Left ventricle myocardium inferior (tissue), 1 donor: Measurements from ENCODE around the gene SLC22A7. TPM values are rescaled to one million over a fixed set of nuclear protein-coding genes. Genes with fewer than 3 reads are reported as not detected.
"Not testable (repeated sequence)": the region's sequence is repeated elsewhere in the genome, so short reads cannot be mapped to it uniquely, and the experiment has no call there.

ENCODE experiments used
- DNase-seq: peaks from one replicate; pipeline ENCODE4 v3.0.0-alpha.2; 2020
- H3K27ac ChIP-seq: fragments of 200-600 bp; replicated peaks from 2 replicates; pipeline ENCODE4 v1.8.0; 2021
- H3K27me3 ChIP-seq: fragments of 200-600 bp; 2 replicates; pipeline ENCODE4 v1.8.0; 2021; ENCODE audit warnings: low read depth
- H3K36me3 ChIP-seq: fragments of 200-600 bp; 2 replicates; pipeline ENCODE4 v1.8.0; 2021
- H3K4me1 ChIP-seq: fragments of 200-600 bp; 2 replicates; pipeline ENCODE4 v1.8.0; 2021
- H3K4me3 ChIP-seq: fragments of 200-600 bp; 2 replicates; pipeline ENCODE4 v1.8.0; 2021; ENCODE audit warnings: mild to moderate bottlenecking, moderate library complexity
- H3K9me3 ChIP-seq: fragments of 200-600 bp; replicated peaks from 2 replicates; pipeline ENCODE4 v1.8.0; 2021
- CTCF ChIP-seq: fragments of 200-600 bp; IDR thresholded peaks from 2 replicates; pipeline ENCODE4 v1.8.0; 2021; ENCODE audit warnings: antibody characterized with exemption, mild to moderate bottlenecking, borderline replicate concordance
- intact Hi-C: fragments of 100-400 bp; cut with micrococcal nuclease; formaldehyde crosslinking; loops from one replicate; pipeline ENCODE4 v1.11.0; 2022
- total RNA-seq: library from RNA; stranded (reverse); fragmentation: NEBNext Ultra II Directional; extraction: Animal tissue kit (Norgen Biotek cat#: 25700); gene quantifications from one replicate; pipeline ENCODE4 v1.2.1, GENCODE V29; 2021
- donor health status: DM: no; HTN: yes; CAD: no; lungs with severe emphysema.

SLC22A7 gene
- total RNA-seq, 1 donor from 2014 or later, result not detected

- Histone ChIP-seq H3K9me3 (no peaks in the 10 kb centered on the region), H3K4me1 (peaks cover 11% of the 10 kb centered on the region), H3K27ac (no peak overlapping the region), H3K36me3 (peaks cover 65% of the 10 kb centered on the region), H3K27me3 (no peaks in the 10 kb centered on the region), H3K4me3 (no peak overlapping the region)
- no peak for DNase-seq
- intact Hi-C loops, result no loop called here
- no peak for TF ChIP-seq CTCF
These were observed 41.1 kb downstream of the SLC22A7 start for GRCh38 chr6:43339168-43339567.

- H3K27ac ChIP-seq, H3K27me3 ChIP-seq, H3K4me3 ChIP-seq, H3K4me1 ChIP-seq, H3K9me3 ChIP-seq, DNase-seq: not testable (repeated sequence)
- intact Hi-C loops, result loop anchor here (10.0 kb wide), 1 partner anchor 81 kb away; no protein-coding TSS in a partner anchor
- H3K36me3 ChIP-seq, result peaks cover 92% of the 10 kb centered on the region
These were observed 48.2 kb downstream of the SLC22A7 start for GRCh38 chr6:43346243-43346642.

DNA sequence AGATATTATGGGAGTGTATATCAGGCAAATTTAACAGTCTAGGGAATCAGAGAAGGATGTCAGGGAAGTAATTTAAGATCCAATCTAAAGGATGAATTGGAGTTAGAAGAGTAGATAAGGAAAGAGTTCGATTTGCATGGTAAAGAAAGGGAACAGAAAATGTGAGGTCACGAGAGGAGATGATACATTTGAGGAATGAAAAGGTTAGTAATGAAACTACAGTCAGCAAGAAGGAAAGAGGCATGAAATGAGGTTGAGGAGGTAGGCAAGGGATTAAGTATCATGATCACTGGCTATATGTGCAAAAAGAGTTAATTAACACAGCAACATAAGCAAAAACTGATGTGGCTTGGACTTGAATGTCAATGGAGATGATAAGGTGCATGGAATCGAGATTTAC, 49.0 kb downstream of the SLC22A7 start:
- H3K9me3 ChIP-seq, result no peaks in the 10 kb centered on the region
- no peak for DNase-seq
- no peak for TF ChIP-seq CTCF

DNA sequence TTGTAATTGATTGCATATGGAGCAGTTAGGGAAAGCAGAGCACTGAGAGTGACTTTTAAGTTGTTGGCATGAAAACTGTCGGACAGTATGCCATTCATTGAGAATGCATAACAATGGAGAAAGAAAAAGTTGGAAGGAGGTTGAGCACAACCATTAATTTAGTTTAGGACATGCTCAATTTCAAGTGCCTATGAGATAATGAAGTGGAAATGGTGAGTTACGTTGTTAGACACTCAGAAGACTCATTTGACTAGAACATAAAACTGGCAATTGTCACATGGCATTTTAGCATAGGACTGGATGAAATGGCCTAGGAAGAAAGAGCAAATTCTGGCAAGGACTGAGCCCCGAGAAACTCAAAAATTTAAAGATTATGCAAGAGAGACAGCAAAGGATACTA, 49.4 kb downstream of the SLC22A7 start:
- H3K4me1 ChIP-seq, result peaks cover 4% of the 10 kb centered on the region
- no peak overlapping the region for H3K27ac ChIP-seq
- H3K9me3 ChIP-seq, result no peaks in the 10 kb centered on the region
- no peaks in the 10 kb centered on the region for H3K27me3 ChIP-seq
- TF ChIP-seq CTCF, result no peak
- H3K36me3 ChIP-seq, result peaks cover 85% of the 10 kb centered on the region
- intact Hi-C loops, result loop anchor here (10.0 kb wide), 1 partner anchor 83 kb away; no protein-coding TSS in a partner anchor
- no peak overlapping the region for H3K4me3 ChIP-seq
- DNase-seq, result no peak

More for the DNA sequence above, 49.0 kb downstream of the SLC22A7 start:
- peaks cover 89% of the 10 kb centered on the region for H3K36me3 ChIP-seq
- peaks cover 4% of the 10 kb centered on the region for H3K4me1 ChIP-seq
- H3K4me3 ChIP-seq, result no peak overlapping the region
- H3K27me3 ChIP-seq, result no peaks in the 10 kb centered on the region
- no peak overlapping the region for H3K27ac ChIP-seq
- intact Hi-C loops, result loop anchor here (10.0 kb wide), 1 partner anchor 82 kb away; no protein-coding TSS in a partner anchor

DNA sequence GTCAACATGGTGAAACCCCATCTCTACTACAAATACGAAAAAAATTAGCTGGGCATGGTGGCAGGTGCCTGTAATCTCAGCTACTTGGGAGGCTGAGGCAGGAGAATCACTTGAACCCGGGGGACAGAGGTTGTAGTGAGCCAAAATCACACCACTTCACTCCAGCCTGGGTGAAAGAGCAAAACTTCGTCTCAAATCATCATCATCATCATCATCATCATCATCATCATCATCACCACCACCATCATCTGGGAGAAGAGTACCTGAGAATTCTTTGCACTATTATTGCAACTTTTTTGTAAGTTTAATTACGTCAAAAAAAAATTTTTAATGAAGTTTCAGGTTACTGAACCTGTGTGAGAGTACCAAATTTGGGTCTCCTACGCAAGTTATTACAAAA, 53.9 kb downstream of the SLC22A7 start:
- H3K4me3 ChIP-seq, H3K27me3 ChIP-seq, H3K4me1 ChIP-seq, DNase-seq, H3K9me3 ChIP-seq, H3K27ac ChIP-seq, intact Hi-C loops: not testable (repeated sequence)
- H3K36me3 ChIP-seq, result peaks cover 71% of the 10 kb centered on the region

Other genes with a start within 250 kb of the SLC22A7 start
- gene CUL7, start 244.4 kb upstream of the SLC22A7 start, total RNA-seq, result 7.0 TPM
- gene MRPL2, start 238.8 kb upstream of the SLC22A7 start, total RNA-seq, result 94.9 TPM
- 36.1 TPM for gene KLC4, start 238.6 kb upstream of the SLC22A7 start, total RNA-seq
- gene PTK7, start 221.9 kb upstream of the SLC22A7 start, total RNA-seq, result 2.6 TPM
- gene SRF, start 127.0 kb upstream of the SLC22A7 start, total RNA-seq, result 61.8 TPM
- 14.7 TPM for gene CUL9, start 116.1 kb upstream of the SLC22A7 start, total RNA-seq
- 27.7 TPM for gene DNPH1, start 68.8 kb upstream of the SLC22A7 start, total RNA-seq
- 0.27 TPM for gene TTBK1, start 54.8 kb upstream of the SLC22A7 start, total RNA-seq
- 42.3 TPM for gene CRIP3, start 10.6 kb downstream of the SLC22A7 start, total RNA-seq
- gene ZNF318, start 71.4 kb downstream of the SLC22A7 start, total RNA-seq, result 12.5 TPM
- gene ABCC10, start 129.3 kb downstream of the SLC22A7 start, total RNA-seq, result 11.7 TPM
- gene DLK2, start 157.3 kb downstream of the SLC22A7 start, total RNA-seq, result 3.3 TPM
- gene TJAP1, start 179.3 kb downstream of the SLC22A7 start, total RNA-seq, result 24.1 TPM
- 1.6 TPM for gene LRRC73, start 212.1 kb downstream of the SLC22A7 start, total RNA-seq
- 69.9 TPM for gene YIPF3, start 218.7 kb downstream of the SLC22A7 start, total RNA-seq
- 14.7 TPM for gene POLR1C, start 218.8 kb downstream of the SLC22A7 start, total RNA-seq